Adrenal gland (tissue), 5 donors: ENCODE results near the gene GALR2.

Experiments used
- POLR2A ChIP-seq, 2 donors: fragments of 450-650 bp; IDR thresholded peaks; one replicate each; pipeline ENCODE4 v1.6.1; 2017; ENCODE audit warnings: antibody characterized with exemption in 2 of 2, mild to moderate bottlenecking in 2 of 2, moderate library complexity in 1 of 2
- TF ChIP-seq, protein P1 (sequence below), 6 experiments: fragments of 450-650 bp in 4 of 6; fragments of 200-600 bp in 2 of 6; sonication (generic) in 1 of 6; IDR thresholded peaks; 1 replicate in 5 of 6; 2 replicates in 1 of 6; pipeline versions ENCODE4 v1.5.1 to v1.8.0; 2016 to 2021; ENCODE audit warnings: antibody characterized with exemption in 6 of 6, mild to moderate bottlenecking in 2 of 6, moderate library complexity in 1 of 6
- donor health status: DM: no; HTN: no; CAD: no.

DNA sequence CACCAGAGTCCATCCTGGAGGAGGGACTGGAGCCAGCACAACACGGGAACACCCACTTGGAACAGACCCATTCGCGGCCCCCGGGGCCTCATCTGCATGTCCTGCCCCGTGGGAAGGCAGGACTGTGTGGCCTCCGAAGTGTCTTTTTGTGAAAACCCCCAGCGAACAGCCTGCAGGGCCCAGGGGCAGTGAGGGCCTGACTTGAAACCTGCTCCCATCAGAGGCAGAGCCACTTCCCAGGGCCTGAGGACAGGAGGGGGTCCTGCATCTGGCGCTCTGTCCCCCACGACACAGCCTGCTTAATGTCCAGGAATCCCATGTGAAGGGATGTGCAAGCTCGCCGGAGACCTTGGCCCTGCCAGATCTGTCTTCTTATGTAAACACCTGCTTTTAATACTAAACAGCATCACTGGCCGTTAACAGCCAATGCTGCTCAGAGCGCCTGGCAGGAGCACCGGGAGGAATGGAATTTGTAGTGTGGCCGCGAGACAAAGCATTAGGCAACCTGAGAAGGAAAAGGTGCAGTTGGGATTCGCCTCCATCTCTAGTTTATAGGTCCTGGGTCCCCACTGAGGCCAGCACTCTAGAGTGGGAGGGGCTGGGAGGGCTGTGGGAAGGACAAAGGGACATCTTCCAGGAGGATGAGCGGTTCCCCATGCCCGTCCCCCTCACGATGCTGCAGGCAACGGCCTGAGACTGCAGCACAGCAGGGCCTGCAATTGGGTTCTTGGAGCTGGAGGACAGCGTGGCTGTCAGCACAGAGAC lies 37.9 kb upstream of the GALR2 start:
- TF ChIP-seq POLR2A (IDR thresholded peaks at IDR 0.05), result no peak
- TF ChIP-seq, protein P1, sequence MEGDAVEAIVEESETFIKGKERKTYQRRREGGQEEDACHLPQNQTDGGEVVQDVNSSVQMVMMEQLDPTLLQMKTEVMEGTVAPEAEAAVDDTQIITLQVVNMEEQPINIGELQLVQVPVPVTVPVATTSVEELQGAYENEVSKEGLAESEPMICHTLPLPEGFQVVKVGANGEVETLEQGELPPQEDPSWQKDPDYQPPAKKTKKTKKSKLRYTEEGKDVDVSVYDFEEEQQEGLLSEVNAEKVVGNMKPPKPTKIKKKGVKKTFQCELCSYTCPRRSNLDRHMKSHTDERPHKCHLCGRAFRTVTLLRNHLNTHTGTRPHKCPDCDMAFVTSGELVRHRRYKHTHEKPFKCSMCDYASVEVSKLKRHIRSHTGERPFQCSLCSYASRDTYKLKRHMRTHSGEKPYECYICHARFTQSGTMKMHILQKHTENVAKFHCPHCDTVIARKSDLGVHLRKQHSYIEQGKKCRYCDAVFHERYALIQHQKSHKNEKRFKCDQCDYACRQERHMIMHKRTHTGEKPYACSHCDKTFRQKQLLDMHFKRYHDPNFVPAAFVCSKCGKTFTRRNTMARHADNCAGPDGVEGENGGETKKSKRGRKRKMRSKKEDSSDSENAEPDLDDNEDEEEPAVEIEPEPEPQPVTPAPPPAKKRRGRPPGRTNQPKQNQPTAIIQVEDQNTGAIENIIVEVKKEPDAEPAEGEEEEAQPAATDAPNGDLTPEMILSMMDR (IDR thresholded peaks at IDR 0.05), result no peak
